Measurements from ENCODE around the gene GRAP2.
"Not testable (repeated sequence)": the region's sequence is repeated elsewhere in the genome, so short reads cannot be mapped to it uniquely, and the experiment has no call there.

The GRAP2 gene

DNA sequence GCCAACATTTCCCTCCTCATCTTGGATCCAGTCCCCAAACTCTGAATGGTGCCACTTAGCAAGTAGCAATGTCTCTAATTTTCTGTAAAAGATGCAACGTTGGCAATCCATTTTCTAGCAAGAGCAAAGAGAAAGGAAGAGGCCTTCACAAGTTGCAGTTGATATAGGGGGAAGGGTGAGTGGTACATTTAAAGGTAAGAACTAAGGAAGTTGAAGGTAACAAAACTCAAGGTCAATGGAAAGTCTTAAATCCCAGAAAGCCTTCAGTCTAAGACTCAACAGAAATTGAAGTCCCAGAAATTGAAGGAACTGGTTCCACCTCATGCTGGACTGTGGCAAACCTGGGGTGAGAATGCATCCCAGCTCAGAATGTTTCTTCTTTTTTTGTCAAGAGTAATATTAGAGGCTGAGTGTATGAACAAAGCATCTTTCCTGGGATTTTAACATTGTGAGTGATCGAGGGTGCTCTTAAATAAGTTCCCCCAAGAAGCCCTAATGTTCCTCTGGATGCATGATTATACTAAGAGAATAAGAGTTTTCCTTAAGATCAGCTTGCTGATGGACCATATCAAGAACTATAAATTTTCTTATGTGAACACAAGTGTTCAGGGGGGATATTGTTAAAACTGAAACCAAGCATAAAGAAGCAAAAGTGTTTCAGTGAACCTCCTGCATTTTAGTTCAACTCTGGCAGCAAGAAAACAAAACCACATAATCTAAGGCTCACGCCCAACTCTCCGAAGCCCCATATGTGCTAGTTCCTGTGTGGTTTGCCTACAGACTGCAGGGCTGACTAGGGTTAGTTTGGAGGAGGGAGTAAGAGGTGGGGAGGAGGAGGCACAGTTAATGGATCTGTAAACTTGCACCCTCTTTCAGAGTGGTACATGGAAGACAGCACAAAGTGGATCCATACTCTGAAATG is at the start of gene GRAP2:
GRAP2 (plus strand) TSS at position 779 of the 922 bp plus-strand sequence. CDS start 46,023 bp downstream, outside the sequence.
- no peak for DNase-seq

DNA sequence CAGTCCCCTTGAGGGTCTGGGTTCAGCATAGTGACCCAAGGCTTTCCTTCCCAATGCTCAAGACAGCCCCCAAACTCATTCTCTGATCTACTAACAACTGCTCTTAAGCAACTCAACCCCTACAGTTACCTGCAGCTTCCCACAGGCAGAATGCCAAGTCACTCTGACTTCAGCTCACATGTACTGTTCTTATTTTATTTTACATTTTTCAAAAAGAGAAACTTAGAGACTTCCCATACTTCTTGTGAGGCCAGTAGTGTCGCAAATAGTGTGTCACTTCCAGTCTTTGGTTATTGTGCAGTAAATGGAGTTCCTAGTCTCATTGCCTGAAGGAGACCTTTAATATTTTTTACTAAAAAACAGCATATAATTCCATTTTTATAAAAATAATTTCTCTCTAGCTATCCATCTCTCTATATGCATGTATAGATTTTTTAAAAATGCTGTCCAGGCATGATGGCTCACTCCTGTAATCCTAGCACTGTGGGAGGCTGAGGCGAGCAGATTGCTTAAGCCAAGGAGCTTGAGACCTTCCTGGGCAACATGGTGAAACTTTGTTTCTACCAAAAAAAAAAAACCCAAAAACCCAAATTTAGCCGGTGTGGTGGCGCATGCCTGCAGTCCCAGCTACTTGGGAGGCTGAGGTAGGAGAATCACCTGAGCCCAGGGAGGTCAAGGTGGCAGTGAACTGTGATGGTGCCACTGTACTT is 49.1 kb upstream of the GRAP2 start:
- DNase-seq = no peak

DNA sequence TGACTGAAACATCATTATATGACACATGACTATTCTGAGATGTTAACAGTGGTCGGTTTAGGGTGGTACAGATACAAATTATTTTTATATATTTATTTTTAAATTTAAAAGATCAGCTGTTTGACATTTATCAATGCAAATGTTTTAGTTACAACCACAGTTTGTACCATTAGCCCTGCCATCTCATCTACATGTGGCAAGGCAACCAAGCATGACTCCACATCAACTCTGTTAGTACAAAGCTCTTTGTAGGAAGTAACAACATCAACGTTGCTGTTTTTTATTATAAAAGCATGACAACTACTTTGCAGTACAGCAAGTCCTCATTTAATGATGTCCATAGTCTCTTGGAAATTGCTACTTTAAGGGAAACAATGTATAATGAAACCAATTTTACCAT is 48.1 kb upstream of the GRAP2 start:
- DNase-seq = no peak

DNA sequence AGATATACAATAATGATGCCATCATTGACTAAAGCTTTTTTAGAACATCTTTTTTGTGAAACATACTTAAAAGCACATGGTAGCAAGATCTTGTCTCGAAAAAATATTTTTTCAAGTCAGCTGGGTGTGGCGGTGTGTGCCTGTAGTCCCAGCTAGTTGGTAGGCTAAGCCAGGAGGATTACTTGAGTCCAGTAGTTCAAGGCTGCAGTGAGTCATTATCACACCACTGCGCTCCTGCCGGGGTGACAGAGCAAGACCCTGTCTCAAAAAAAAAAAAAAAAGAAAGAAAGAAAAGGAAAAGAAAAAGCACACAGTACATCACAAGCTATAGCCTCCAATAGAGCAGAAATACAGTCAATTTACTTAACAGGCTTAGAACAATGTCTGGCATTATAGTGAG is 44.3 kb upstream of the GRAP2 start:
- DNase-seq = no peak

DNA sequence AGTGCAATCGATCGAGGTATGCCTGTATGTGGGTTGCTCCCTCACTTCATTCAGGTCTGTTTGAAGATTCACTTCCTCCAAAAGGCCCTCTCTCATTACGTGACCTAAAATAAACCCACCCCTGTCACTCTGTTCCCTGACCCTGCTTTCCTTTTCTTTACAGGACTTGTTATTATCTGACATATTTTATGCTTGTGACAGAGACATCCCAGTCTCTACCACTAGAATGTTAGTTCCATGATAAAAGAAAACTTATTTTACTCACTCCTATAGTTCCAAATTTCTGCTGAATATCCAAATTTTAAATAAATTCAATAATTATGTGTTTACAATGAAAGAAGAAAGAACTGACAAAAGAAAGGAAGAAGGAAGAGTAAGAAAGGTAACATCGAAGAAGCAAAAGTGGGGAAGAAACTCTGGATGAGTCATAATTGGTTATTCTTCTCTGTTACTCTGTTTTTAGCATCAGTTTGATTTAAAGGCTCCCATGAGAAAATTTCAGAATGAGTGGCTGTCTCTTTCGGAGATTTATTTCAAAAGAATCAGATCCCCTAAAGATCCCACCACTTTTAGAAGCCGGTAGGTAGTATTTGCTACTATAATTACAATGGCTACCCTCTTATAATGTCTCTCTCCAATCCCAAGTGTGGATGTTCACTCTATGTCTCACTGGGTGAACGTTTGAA is 40.8 kb upstream of the GRAP2 start:
- DNase-seq = no peak

DNA sequence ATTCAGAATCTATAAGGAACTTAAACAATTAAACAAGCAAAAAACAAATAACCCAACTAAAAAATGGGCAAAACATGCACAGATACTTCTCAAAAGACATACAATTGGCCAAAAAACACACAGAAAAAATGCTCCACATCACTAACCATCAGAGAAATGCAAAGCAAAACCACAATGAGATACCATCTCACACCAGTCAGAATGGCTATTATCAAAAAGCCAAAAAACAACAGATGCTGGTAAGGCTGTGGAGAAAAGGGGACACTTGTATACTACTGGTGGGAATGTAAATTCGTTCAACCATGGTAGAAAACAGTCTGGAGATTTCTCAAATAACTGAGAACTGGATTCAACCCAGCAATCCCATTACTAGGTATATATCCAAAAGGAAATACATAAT is 32.1 kb upstream of the GRAP2 start:
- DNase-seq = no peak

DNA sequence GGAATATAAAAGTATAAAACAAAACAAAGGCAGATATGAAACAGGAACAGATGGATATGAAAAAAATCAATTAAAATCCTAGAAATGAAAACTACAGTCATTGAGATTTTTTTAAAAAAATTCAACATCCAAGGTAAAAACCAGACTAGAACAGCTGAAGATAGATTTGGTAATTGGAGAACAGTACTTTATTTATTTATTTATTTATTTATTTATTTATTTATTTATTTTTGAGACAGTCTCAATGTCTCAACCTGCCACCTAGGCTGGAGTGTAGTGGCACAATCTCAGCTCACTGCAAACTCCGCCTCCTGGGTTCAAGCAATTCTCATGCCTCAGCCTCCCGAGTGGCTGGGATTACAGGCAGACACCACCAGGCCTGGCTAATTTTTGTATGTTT is 31.1 kb upstream of the GRAP2 start:
- not testable (repeated sequence) for DNase-seq

DNA sequence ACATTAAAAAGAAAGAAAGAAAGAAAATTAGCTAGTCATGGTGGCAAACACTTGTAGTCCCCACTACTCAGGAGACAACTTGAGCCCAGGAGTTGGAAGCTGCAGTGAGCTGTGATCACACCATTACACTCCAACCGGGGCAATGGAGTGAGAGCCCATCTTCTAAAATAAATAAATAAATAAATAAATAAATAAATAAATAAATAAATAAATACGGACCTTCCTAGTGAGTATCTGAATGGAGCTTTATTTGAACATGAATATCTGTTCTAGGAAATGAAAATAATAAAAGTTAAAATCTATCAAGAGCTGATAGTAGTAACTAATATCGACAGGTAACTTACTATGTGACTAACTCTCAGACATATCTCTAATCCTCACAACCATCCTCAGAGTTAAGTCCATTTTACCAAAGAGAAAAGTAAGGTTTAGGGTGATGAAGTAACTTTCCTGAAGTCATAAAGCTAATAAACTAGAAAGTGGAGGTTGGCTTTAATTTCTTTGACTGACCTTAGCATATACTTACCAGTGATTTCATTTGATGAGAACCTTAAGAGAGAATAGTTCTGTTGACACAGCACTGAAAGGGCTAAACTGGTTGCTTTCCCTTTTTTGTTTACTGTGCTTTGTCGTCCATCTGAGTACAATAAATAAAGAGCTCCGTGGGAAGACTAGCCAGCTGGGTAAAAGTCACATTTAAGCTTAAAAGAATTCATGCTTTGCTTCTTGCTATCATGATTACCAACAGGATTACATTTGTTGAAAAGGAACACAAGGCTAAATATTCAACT is 29.7 kb upstream of the GRAP2 start:
- no peak for DNase-seq

DNA sequence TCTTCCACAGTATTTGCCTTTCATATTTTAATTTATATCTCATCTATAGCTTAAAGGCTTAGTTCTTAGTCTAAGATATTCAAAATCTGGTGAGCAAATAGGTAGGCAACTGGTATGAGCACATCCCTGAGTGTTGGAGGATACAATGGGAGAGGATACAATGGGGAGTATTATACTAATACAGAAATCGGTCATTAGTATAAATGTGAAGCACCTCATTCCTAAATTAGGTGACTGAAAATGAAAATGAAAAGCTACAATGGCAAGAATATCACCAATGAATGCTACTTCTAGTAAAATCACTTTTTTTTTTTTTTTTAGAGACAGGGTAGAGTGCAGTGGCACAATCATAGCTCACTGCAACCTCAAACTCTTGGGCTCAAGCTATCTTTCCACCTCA is 28.3 kb upstream of the GRAP2 start:
- DNase-seq = no peak

DNA sequence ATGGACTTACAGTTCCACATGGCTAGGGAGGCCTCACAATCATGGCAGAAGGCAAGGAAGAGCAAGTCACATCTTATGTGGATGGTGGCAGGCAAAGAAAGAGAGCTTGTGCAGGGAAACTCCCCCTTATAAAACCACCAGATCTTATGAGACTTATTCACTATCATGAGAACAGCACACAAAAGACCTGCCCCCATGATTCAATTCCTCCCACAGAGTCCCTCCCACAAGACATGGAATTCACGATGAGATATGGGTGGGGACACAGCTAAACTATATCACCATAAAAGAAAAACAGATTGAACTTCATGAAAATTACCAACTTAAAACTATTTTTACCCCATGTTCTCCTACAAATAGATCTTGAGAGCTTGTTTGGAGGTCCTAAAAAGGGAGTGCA is 26.9 kb upstream of the GRAP2 start:
- DNase-seq = no peak

DNA sequence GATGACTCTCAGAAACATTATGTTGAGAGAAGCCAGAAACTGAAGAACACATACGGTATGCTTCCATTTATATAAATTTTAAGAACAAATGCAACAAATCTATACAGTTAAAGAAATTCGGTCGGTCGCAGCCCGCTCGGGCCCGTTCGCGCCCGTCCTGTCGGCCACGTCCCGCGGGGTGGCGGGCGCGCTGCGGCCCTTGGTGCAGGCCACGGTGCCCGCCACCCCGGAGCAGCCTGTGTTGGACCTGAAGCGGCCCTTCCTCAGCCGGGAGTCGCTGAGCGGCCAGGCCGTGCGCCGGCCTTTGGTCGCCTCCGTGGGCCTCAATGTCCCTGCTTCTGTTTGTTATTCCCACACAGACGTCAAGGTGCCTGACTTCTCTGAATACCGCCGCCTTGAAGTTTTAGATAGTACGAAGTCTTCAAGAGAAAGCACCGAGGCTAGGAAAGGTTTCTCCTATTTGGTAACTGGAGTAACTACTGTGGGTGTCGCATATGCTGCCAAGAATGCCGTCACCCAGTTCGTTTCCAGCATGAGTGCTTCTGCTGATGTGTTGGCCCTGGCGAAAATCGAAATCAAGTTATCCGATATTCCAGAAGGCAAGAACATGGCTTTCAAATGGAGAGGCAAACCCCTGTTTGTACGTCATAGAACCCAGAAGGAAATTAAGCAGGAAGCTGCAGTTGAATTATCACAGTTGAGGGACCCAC is 25.6 kb upstream of the GRAP2 start:
- not testable (repeated sequence) for DNase-seq

DNA sequence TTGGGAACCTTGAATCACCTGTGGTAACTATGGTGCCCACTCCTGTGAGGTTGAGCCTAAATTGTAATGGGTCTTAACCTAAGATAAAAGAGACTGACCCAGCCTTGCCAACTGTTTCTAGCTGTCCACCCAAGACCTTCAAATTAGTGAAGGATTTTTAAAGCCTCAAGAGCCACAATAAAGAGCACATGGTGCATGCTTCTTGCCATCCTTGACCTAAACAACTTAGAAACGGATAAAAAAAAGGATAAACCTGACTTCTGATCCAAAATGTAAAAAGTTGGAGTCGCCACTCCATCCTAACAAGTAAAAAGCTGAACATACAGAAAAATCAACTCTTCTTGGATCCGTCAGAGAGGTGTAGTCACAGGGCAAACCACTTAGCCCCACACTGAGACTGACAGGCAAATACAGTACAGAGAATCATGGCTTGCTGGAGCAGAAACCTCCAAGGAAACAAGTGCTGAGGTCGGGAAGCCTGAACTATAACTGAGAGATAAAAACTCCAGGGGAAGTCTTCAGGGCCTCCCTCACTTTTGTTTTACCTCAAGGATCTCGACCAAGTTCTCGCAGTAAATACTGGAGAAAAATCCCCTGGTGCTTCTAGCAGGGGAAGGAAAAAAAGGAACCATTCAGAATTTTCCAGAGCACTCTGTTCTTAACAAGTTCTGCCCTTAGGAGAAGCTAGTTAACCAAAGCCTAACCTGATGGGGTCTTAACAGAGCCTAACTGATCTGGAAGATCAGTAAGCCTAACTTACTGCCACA is 23.6 kb upstream of the GRAP2 start:
- DNase-seq = no peak

DNA sequence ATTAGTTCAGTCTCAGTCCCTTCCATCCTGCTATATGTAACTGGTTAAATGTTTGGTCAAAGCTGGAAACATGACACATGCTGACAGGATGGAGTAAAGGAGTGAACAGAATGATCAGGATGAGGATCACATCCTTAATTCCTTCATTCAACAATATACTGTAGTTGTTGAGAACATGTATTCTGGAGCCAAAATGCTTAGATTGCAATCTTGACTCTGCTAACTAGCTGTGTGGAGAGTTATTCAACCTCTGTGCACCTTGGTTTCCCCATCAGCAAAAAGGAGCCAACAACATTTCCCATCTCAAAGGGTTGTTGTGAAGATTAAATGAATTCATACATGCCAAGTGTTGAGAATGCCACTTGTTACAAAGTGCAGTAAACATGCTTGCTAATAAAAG is 20.2 kb upstream of the GRAP2 start:
- DNase-seq = no peak

DNA sequence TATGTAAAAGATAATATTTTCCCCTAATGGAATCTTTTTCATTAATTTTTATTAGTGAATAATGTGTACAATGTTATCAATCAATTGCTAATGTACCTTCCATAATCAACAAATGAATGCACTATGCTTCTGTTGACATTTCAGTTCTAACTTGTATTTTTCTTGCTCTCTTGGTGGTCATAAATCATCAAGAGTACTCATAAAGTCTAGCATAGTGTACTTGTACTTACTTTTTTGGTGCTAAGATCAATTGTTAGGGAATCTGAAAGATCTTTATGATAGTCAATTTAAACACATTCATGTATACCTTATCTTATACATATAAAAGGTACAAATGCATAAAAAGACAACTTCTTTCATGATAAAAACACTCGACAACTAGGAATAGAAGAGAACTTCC is 17.8 kb upstream of the GRAP2 start:
- no peak for DNase-seq

DNA sequence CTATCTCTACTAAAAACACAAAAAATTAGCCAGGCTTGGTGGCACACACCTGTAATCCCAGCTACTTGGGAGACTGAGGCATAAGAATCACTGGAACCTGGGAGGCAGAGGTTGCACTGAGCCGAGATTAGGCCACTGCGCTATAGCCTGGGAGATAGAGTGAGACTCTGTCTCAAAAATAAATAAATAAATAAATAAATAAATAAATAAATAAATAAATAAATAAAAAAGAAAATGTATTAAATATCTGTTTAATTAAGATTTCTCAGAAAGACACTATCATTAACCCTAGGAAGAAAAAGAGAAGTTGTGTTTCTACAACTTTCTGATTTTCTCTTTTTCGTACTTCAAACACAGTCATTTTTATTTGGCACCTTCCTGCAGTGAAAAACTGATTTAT is 11.0 kb upstream of the GRAP2 start:
- not testable (repeated sequence) for DNase-seq

DNA sequence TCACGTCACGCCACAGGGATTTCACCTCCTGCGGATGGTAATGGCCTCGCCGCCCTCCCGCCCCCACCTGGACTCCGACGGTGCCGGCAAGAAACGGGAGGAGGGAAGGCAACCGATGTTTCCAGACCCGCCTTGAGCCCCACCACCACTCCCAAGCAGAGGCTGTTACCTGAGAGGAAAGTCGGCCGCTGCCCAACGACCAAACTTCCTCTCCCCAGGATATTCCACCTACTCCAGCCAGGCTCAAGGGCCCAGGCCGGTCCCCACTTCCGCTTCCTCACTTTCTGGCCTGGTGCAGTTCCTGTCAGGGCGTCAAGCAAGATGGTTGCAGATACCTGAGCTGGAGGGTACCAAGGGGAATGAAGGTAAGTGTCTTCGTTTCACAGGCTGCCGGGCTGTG is 7.4 kb upstream of the GRAP2 start, which contains the start of gene ENTHD1:
ENTHD1 (minus strand) TSS at position 235 of the 400 bp plus-strand sequence. CDS start 6,012 bp downstream, outside the sequence.
- no peak for DNase-seq

DNA sequence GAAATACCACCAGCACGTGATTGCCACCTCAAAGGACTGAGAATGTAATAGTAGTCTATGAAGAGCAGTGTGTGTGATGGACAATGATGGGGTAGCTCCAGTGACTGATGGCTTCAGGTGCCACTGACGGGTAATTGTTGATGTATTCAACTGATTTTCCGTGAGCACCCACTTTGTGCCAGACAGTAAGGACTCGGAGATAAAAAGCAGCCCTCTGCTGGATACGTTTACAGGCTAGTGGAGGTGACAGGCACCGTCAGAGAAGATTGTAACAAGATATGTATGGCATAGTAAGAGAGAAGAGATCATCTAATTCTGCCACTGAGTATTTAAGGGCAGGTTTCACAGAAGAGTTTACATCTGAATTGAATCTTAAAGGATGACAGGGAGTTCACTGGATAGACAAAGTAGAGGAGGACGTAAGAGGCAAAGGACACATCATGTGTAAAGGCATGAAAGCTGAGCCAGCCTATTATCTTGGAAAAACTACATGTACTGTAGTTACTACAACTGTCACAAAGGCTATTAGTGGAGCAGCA is 6.3 kb upstream of the GRAP2 start:
- DNase-seq = no peak

DNA sequence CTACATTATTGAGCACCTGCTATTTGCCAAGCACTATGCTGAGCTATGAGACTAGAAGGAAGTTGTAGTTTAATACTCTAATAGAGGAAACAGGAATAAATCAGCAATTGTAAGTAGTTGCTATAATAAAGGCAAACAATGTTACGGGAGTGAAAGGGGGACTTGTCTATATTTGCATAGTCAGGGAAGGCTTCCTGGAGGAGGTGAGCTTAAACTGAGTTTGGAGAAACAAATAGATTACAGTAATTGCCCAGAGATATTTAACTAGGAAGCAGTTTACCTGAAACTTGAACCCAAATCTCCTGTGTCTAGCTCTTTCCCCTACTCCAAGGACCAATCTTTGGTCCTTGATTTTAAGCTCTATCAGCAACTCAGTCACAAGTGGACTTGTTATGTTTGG is 5.2 kb upstream of the GRAP2 start:
- no peak for DNase-seq

DNA sequence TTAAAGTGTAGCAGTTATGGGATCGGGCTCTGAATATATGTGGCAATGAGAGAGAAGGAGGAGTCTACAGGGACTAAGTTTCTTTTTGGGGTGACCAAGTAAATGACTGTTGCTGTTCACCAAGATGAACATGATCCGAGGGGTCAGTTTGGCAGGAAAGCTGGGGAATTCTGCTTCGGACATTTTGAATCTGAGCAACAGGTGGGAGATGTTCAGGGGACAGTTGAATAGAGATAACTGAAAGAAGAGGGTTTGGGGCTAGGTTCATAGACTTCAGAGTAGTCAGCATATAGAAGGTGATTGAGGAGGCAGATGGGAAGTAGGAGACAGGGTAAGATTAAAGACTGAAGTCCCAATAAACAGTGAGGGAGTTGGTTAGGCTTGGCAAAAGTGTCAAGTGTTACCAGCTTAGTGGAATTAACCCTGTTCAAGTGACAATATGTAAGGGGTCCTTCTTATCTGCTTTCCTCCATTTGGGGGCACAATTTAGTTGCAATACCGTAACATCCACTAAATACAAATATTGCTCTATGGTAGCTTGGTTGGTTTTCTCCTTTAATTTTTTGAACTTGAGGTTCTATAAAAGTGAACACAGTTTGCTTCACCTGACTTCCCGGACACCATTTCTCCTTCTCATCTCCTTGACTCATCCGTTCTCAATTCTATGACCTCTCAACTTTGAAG is 4.4 kb upstream of the GRAP2 start:
- DNase-seq = no peak

DNA sequence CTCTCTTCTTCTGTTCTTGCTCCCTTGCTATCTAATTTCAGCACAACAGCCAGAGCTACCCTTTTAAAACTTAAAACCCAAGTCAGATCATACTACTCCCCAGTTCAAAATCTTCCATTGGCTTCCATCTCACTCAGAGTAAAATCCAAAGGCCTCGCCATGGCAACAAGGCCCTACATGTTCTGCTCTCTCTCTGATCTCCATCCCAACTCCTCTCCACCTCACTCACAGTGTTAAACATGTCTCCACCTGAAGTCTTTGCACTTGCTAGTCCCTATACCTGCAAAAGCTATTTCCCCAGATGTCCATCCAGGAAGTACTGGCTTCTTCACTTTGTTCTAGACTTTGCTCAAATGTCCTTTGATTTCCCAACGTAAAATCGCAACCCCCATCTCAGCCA is 3.0 kb upstream of the GRAP2 start:
- no peak for DNase-seq
